IMR-90 (cell line): Measurements from ENCODE around the gene INSYN1. TPM values are rescaled to one million over a fixed set of nuclear protein-coding genes. Genes with fewer than 3 reads are reported as not detected.

Source experiments
- ATAC-seq: fragments of 200-7000 bp; cut with Tn5 transposase; 2 replicates; pipeline ENCODE4 v1.9.1; 2020; ENCODE audit warnings: low read depth, mild to moderate bottlenecking, moderate library complexity
- BruUV-seq: library from RNA; stranded (reverse); fragments of 400-500 nt; replicated peaks from 2 replicates; lab custom pipeline; 2021; lab: Mats Ljungman, UMichigan
- CTCF ChIA-PET: fragments of 300-600 bp; formaldehyde crosslinking; extraction: SDS; loops from one replicate; lab custom pipeline; 2021; ENCODE audit warnings: antibody characterized with exemption; lab: Yijun Ruan, JAX
- POLR2A ChIA-PET: fragments of 300-600 bp; sonication (Branson Sonifier 250); formaldehyde crosslinking; loops from one replicate; lab custom pipeline; 2022; ENCODE audit warnings: antibody characterized with exemption; ENCODE audit not compliant: unreplicated experiment; lab: Charles Lee
- DNase-seq: peaks from one replicate; pipeline ENCODE4 v3.0.0; 2013
- H2AFZ ChIP-seq: replicated peaks from 2 replicates; pipeline ENCODE3; 2013; ENCODE audit warnings: low read length, mild to moderate bottlenecking; ENCODE audit not compliant: poor library complexity
- H2AK5ac ChIP-seq: 2 replicates; pipeline ENCODE4 v1.6.1; 2013; ENCODE audit warnings: low read depth, low read length, inconsistent platforms
- H2AK9ac ChIP-seq: replicated peaks from 2 replicates; pipeline ENCODE3; 2013; ENCODE audit warnings: mild to moderate bottlenecking, low read depth, low read length, moderate library complexity; ENCODE audit not compliant: poor library complexity
- H2BK120ac ChIP-seq: 2 replicates; pipeline ENCODE4 v1.6.1; 2013; ENCODE audit warnings: low read depth, low read length, inconsistent platforms
- H2BK15ac ChIP-seq: 3 replicates; pipeline ENCODE4 v1.6.1; 2013; ENCODE audit warnings: low read depth, low read length, inconsistent platforms
- H2BK20ac ChIP-seq: 2 replicates; pipeline ENCODE4 v1.6.1; 2013; ENCODE audit warnings: low read depth, mild to moderate bottlenecking, inconsistent platforms, low read length, moderate library complexity
- H2BK5ac ChIP-seq: 2 replicates; pipeline ENCODE4 v1.6.1; 2013; ENCODE audit warnings: mild to moderate bottlenecking, low read depth, low read length, inconsistent platforms; ENCODE audit not compliant: poor library complexity, severe bottlenecking
- H3K14ac ChIP-seq: replicated peaks from 2 replicates; pipeline ENCODE4 v1.6.1; 2013; ENCODE audit warnings: low read depth, low read length, inconsistent platforms
- H3K18ac ChIP-seq: 2 replicates; pipeline ENCODE4 v1.6.1; 2013; ENCODE audit warnings: low read depth, low read length, control low read depth
- H3K23ac ChIP-seq: 2 replicates; pipeline ENCODE4 v1.6.1; 2013; ENCODE audit warnings: low read depth, low read length, inconsistent platforms
- H3K27ac ChIP-seq: 2 replicates; pipeline ENCODE4 v1.5.1; 2013; ENCODE audit warnings: mild to moderate bottlenecking, control low read depth, low read length; ENCODE audit not compliant: insufficient read depth
- H3K27me3 ChIP-seq: 2 replicates; pipeline ENCODE4 v1.6.1; 2013; ENCODE audit warnings: low read length; ENCODE audit not compliant: control insufficient read depth, insufficient read depth
- H3K36me3 ChIP-seq: 2 replicates; pipeline ENCODE4 v1.6.1; 2013; ENCODE audit warnings: low read length, mixed read lengths; ENCODE audit not compliant: control insufficient read depth, insufficient read depth
- H3K4ac ChIP-seq: 2 replicates; pipeline ENCODE4 v1.6.1; 2013; ENCODE audit warnings: low read depth, low read length, inconsistent platforms
- H3K4me1 ChIP-seq: 2 replicates; pipeline ENCODE4 v1.6.1; 2013; ENCODE audit warnings: low read length, mixed read lengths; ENCODE audit not compliant: control insufficient read depth, insufficient read depth
- H3K4me2 ChIP-seq: 2 replicates; pipeline ENCODE4 v1.6.1; 2013; ENCODE audit warnings: low read depth, mild to moderate bottlenecking, control low read depth, low read length, moderate library complexity
- H3K4me3 ChIP-seq: 2 replicates; pipeline ENCODE4 v1.5.1; 2013; ENCODE audit warnings: low read depth, mild to moderate bottlenecking, control low read depth, low read length, moderate library complexity; ENCODE audit not compliant: insufficient read depth
- H3K56ac ChIP-seq: 2 replicates; pipeline ENCODE4 v1.6.1; 2013; ENCODE audit warnings: low read length, inconsistent platforms; ENCODE audit not compliant: insufficient read depth; ENCODE audit errors: extremely low read depth
- H3K79me1 ChIP-seq, 2 experiments: 2 replicates each; pipeline ENCODE4 v1.6.1; 2013; ENCODE audit warnings: low read length in 2 of 2, inconsistent platforms in 1 of 2, low read depth in 1 of 2
- H3K9ac ChIP-seq: 2 replicates; pipeline ENCODE4 v1.6.1; 2013; ENCODE audit warnings: low read depth, low read length, control low read depth
- H3K9me1 ChIP-seq: 2 replicates; pipeline ENCODE4 v1.6.1; 2013; ENCODE audit warnings: low read length, inconsistent platforms; ENCODE audit not compliant: insufficient read depth
- H3K9me3 ChIP-seq: 2 replicates; pipeline ENCODE4 v1.6.1; 2013; ENCODE audit warnings: low read length; ENCODE audit not compliant: control insufficient read depth, insufficient read depth
- H4K20me1 ChIP-seq: 2 replicates; pipeline ENCODE4 v1.6.1; 2013; ENCODE audit warnings: low read length, inconsistent platforms; ENCODE audit not compliant: insufficient read depth
- H4K5ac ChIP-seq: 2 replicates; pipeline ENCODE4 v1.6.1; 2013; ENCODE audit warnings: mild to moderate bottlenecking, low read depth, low read length, control low read depth
- H4K8ac ChIP-seq, 2 experiments: 2 replicates each; pipeline ENCODE4 v1.6.1; 2013; ENCODE audit warnings: low read depth in 2 of 2, low read length in 2 of 2, control low read depth in 1 of 2, inconsistent platforms in 1 of 2
- H4K91ac ChIP-seq: 2 replicates; pipeline ENCODE4 v1.6.1; 2013; ENCODE audit warnings: low read depth, low read length, inconsistent platforms; ENCODE audit not compliant: insufficient read depth
- BHLHE40 ChIP-seq: fragments of 150-350 bp; IDR thresholded peaks from 2 replicates; pipeline ENCODE4 v1.6.1; 2016; ENCODE audit warnings: mild to moderate bottlenecking, low read depth, low read length
- CEBPB ChIP-seq: IDR thresholded peaks from 2 replicates; pipeline ENCODE4 v1.6.1; 2012; ENCODE audit warnings: low read depth, low read length, improper control_type of control experiment
- CHD1 ChIP-seq: IDR thresholded peaks from 2 replicates; pipeline ENCODE4 v1.6.1; 2012; ENCODE audit warnings: low read depth, low read length, improper control_type of control experiment
- CTCF ChIP-seq: conservative IDR thresholded peaks from 2 replicates; pipeline ENCODE4 v1.5.1; 2012; ENCODE audit warnings: mild to moderate bottlenecking, low read depth, low read length, improper control_type of control experiment
- POLR2A ChIP-seq: IDR thresholded peaks from 2 replicates; pipeline ENCODE4 v1.6.1; 2012; ENCODE audit warnings: mild to moderate bottlenecking, low read depth, low read length
- RCOR1 ChIP-seq: IDR thresholded peaks from 2 replicates; pipeline ENCODE4 v1.6.1; 2012; ENCODE audit warnings: mild to moderate bottlenecking, low read length, improper control_type of control experiment; ENCODE audit not compliant: insufficient replicate concordance
- RFX5 ChIP-seq: IDR thresholded peaks from 2 replicates; pipeline ENCODE4 v1.8.0; 2012; ENCODE audit warnings: low read depth, mild to moderate bottlenecking, low read length, moderate library complexity
- SMC3 ChIP-seq: fragments of 150-350 bp; IDR thresholded peaks from 2 replicates; pipeline ENCODE4 v1.6.1; 2016; ENCODE audit warnings: low read depth, mild to moderate bottlenecking, antibody characterized with exemption, low read length, moderate library complexity
- WGBS, 2 experiments: methylation state at CpG; one replicate each; pipeline versions ENCODE4 v1.1.5 to v1.1.7; 2013; ENCODE audit warnings: missing lambda C conversion rate in 2 of 2; ENCODE audit not compliant: insufficient read length in 1 of 2; ENCODE audit errors: extremely low coverage in 2 of 2; 5-methylcytosine and 5-hydroxymethylcytosine counted together
- dilution Hi-C: fragments of 300-500 bp; cut with HindIII; formaldehyde crosslinking; loops from one replicate; pipeline ENCODE4 v1.14.3; 2018; ENCODE audit warnings: low sequenced_read_pairs; ENCODE audit not compliant: unreplicated experiment
- in situ Hi-C: fragments of 300-500 bp; cut with MboI; formaldehyde crosslinking; loops from 3 replicates; pipeline ENCODE4 v1.14.3; 2019; ENCODE audit warnings: low sequenced_read_pairs, inconsistent platforms, mixed read lengths
- intact Hi-C: fragments of 100-400 bp; cut with micrococcal nuclease; formaldehyde crosslinking; loops from 2 replicates; pipeline ENCODE4 v1.10.0; 2022
- polyA plus RNA-seq, 3 experiments: library from polyadenylated mRNA; depleted of rRNA; stranded (reverse); fragments of >200 nt; gene quantifications; 2 replicates each; pipeline ENCODE4 v1.2.3, GENCODE V29; 2012; ENCODE audit warnings: low replicate concordance in 1 of 3
- total RNA-seq: library from RNA; depleted of rRNA; stranded (reverse); fragments of >200 nt; gene quantifications from 2 replicates; pipeline ENCODE4 v1.2.3, GENCODE V29; 2012

The INSYN1 gene
- total and polyA plus RNA-seq, 2 of the 4 experiments (the other 2 are of a cell fraction), result 0.18 to 0.34 TPM

DNA sequence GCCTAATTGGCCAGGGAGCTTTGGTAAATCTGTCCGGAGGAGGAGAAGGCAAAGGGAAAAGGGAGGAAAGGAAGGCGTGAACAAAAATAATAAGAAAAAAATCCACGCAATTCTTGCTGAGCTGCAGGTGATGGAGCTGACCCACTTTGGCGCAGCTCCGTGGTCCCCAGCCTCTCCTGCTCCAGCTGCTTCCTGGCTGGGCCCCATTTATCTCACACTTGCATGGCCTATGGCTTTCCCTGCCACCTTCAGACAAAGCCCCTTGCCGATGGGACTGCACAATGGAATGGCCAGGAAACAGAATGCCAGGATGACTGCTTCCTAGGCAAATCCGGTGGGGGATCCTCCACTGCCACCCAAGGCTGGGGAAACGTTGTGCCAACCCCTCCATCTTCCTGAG lies 6.9 kb downstream of the INSYN1 start:
- Histone ChIP-seq H4K8ac (no peak overlapping the region), H3K4me2 (no peak overlapping the region), H4K91ac (no peak overlapping the region), H3K79me1 (no peaks in the 10 kb centered on the region), H2AK5ac (no peak overlapping the region), H3K4ac (no peak overlapping the region), H2BK15ac (no peak overlapping the region), H3K4me3 (no peak overlapping the region), H3K14ac (no peak overlapping the region), H3K27ac (no peak overlapping the region), H3K36me3 (no peaks in the 10 kb centered on the region), H4K5ac (no peak overlapping the region), H3K18ac (no peak overlapping the region), H4K20me1 (no peaks in the 10 kb centered on the region), H3K4me1 (peaks cover 3% of the 10 kb centered on the region; the same call in 1 of the 2 replicates), H2BK120ac (no peak overlapping the region), H3K9me3 (no peaks in the 10 kb centered on the region), H3K9me1 (peaks cover 5% of the 10 kb centered on the region; the same call in 1 of the 2 replicates), H2BK5ac (no peak overlapping the region), H3K27me3 (peaks cover 65% of the 10 kb centered on the region), H2AFZ (no peak overlapping the region), H2AK9ac (no peak overlapping the region), H3K9ac (no peak overlapping the region), H3K56ac (no peak overlapping the region), H3K23ac (no peak overlapping the region), H2BK20ac (no peak overlapping the region)
- TF ChIP-seq CHD1, result no peak
- no peak for TF ChIP-seq RCOR1
- no peak for TF ChIP-seq CEBPB
- TF ChIP-seq RFX5, result no peak
- no peak for TF ChIP-seq CTCF
- TF ChIP-seq SMC3, result no peak
- TF ChIP-seq BHLHE40, result no peak
- TF ChIP-seq POLR2A, result no peak
- no TSS peak for BruUV-seq
- intact Hi-C loops, result no loop called here
- DNase-seq, result no peak
- ChIA-PET POLR2A (no interaction called here), CTCF (no interaction called here)
- dilution Hi-C loops, result no loop called here
- 81% methylated on average over 2 of the region's 8 CpGs; no CpG with 5 or more reads in 1 of the 2 experiments for WGBS, 2 experiments
- in situ Hi-C loops, result no loop called here
- ATAC-seq, result no peak
